Activated naive CD8-positive, alpha-beta T cell treated with anti-CD3 and anti-CD28 coated beads, Interleukin-2, amount 10 ng/mL, durations not matched to agents 7 days and 5 days (primary cell): ENCODE measurements around the gene UHRF2. TPM values are rescaled to one million over a fixed set of nuclear protein-coding genes. Genes with fewer than 3 reads are reported as not detected.
"Not testable (repeated sequence)": the region's sequence is repeated elsewhere in the genome, so short reads cannot be mapped to it uniquely, and the experiment has no call there.

Experiments
- ATAC-seq: fragments of 150-1000 bp; cut with Tn5 transposase; one replicate; pipeline ENCODE4 v1.10.0; 2021; ENCODE audit warnings: low read depth, moderate library complexity
- POLR2A ChIA-PET: fragments of 350-600 bp; sonication (Branson Sonifier 250); formaldehyde crosslinking; loops from one replicate; lab custom pipeline; 2021; ENCODE audit warnings: antibody characterized with exemption; lab: Charles Lee
- DNase-seq: peaks from one replicate; pipeline ENCODE4 v3.0.0; 2021
- H3K27ac Mint-ChIP-seq: one replicate; pipeline ENCODE4 v1.8.0; 2022; ENCODE audit warnings: mild to moderate bottlenecking, mixed read lengths
- H3K27me3 Mint-ChIP-seq: one replicate; pipeline ENCODE4 v1.8.0; 2022; ENCODE audit warnings: mild to moderate bottlenecking, moderate library complexity, mixed read lengths
- H3K36me3 Mint-ChIP-seq: one replicate; pipeline ENCODE4 v1.8.0; 2021; ENCODE audit warnings: mild to moderate bottlenecking, mixed read lengths
- H3K4me1 Mint-ChIP-seq: one replicate; pipeline ENCODE4 v1.8.0; 2021; ENCODE audit warnings: mixed read lengths
- H3K4me3 Mint-ChIP-seq: one replicate; pipeline ENCODE4 v1.8.0; 2022; ENCODE audit warnings: mild to moderate bottlenecking, moderate library complexity, mixed read lengths
- H3K9me3 Mint-ChIP-seq: one replicate; pipeline ENCODE4 v1.8.0; 2021; ENCODE audit warnings: mixed read lengths
- total RNA-seq, 2 experiments: library from RNA; stranded (reverse); gene quantifications; one replicate each; pipeline ENCODE4 v1.2.3, GENCODE V29; 2021

UHRF2 gene
- total RNA-seq, 2 experiments from 2014 or later: 78.6 to 84.8 TPM

GRCh38 chr9:6441269-6441668 is 28.3 kb downstream of the UHRF2 start:
- DNase-seq (no peak), ATAC-seq (no peak)
- H3K4me3 Mint-ChIP-seq: no peak overlapping the region
- no peaks in the 10 kb centered on the region for H3K9me3 Mint-ChIP-seq
- peaks cover 13% of the 10 kb centered on the region for H3K4me1 Mint-ChIP-seq
- peaks cover 31% of the 10 kb centered on the region for H3K36me3 Mint-ChIP-seq
- POLR2A ChIA-PET: no interaction called here
- H3K27me3 Mint-ChIP-seq: no peaks in the 10 kb centered on the region
- H3K27ac Mint-ChIP-seq: no peak overlapping the region

GRCh38 chr9:6443661-6444060 is 30.7 kb downstream of the UHRF2 start:
- POLR2A ChIA-PET: no interaction called here
- no peaks in the 10 kb centered on the region for H3K27me3 Mint-ChIP-seq
- no peak overlapping the region for H3K4me3 Mint-ChIP-seq
- no peaks in the 10 kb centered on the region for H3K9me3 Mint-ChIP-seq
- H3K4me1 Mint-ChIP-seq: peaks cover 10% of the 10 kb centered on the region
- peaks cover 27% of the 10 kb centered on the region for H3K36me3 Mint-ChIP-seq
- no peak for ATAC-seq
- DNase-seq: no peak
- no peak overlapping the region for H3K27ac Mint-ChIP-seq

GRCh38 chr9:6444128-6444527 is 31.1 kb downstream of the UHRF2 start:
- Mint-ChIP-seq H3K9me3 (no peaks in the 10 kb centered on the region), H3K4me3 (no peak overlapping the region), H3K27me3 (no peaks in the 10 kb centered on the region), H3K27ac (no peak overlapping the region), H3K4me1 (peaks cover 8% of the 10 kb centered on the region), H3K36me3 (peaks cover 24% of the 10 kb centered on the region)
- ATAC-seq (no peak), DNase-seq (no peak)
- POLR2A ChIA-PET: no interaction called here

- Mint-ChIP-seq H3K4me3 (no peak overlapping the region), H3K9me3 (peaks cover 2% of the 10 kb centered on the region), H3K27me3 (no peaks in the 10 kb centered on the region), H3K4me1 (peaks cover 12% of the 10 kb centered on the region), H3K36me3 (peaks cover 33% of the 10 kb centered on the region), H3K27ac (no peak overlapping the region)
- POLR2A ChIA-PET: no interaction called here
- DNase-seq (no peak), ATAC-seq (no peak)
Measured at GRCh38 chr9:6449086-6449485, 36.1 kb downstream of the UHRF2 start.

- no peaks in the 10 kb centered on the region for H3K27me3 Mint-ChIP-seq
- H3K36me3 Mint-ChIP-seq: peaks cover 38% of the 10 kb centered on the region
- no peak overlapping the region for H3K27ac Mint-ChIP-seq
- DNase-seq (no peak), ATAC-seq (no peak)
- no peak overlapping the region for H3K4me3 Mint-ChIP-seq
- POLR2A ChIA-PET: no interaction called here
- peaks cover 11% of the 10 kb centered on the region for H3K4me1 Mint-ChIP-seq
- peaks cover 2% of the 10 kb centered on the region for H3K9me3 Mint-ChIP-seq
Measured at GRCh38 chr9:6449645-6450044, 36.6 kb downstream of the UHRF2 start.

- POLR2A ChIA-PET: no interaction called here
- ATAC-seq (no peak), DNase-seq (no peak)
- Mint-ChIP-seq H3K27me3 (no peaks in the 10 kb centered on the region), H3K36me3 (peaks cover 43% of the 10 kb centered on the region), H3K27ac (no peak overlapping the region), H3K4me1 (peaks cover 11% of the 10 kb centered on the region), H3K4me3 (no peak overlapping the region), H3K9me3 (peaks cover 2% of the 10 kb centered on the region)
Measured at GRCh38 chr9:6450641-6451375, 37.8 kb downstream of the UHRF2 start.

GRCh38 chr9:6455292-6455691 is 42.3 kb downstream of the UHRF2 start:
- ATAC-seq, H3K4me1 Mint-ChIP-seq, H3K4me3 Mint-ChIP-seq, H3K27me3 Mint-ChIP-seq, H3K27ac Mint-ChIP-seq, POLR2A ChIA-PET, H3K9me3 Mint-ChIP-seq, DNase-seq: not testable (repeated sequence)
- H3K36me3 Mint-ChIP-seq: peaks cover 53% of the 10 kb centered on the region

- H3K9me3 Mint-ChIP-seq, ATAC-seq, H3K4me1 Mint-ChIP-seq, DNase-seq, POLR2A ChIA-PET, H3K4me3 Mint-ChIP-seq, H3K27me3 Mint-ChIP-seq, H3K27ac Mint-ChIP-seq: not testable (repeated sequence)
- peaks cover 46% of the 10 kb centered on the region for H3K36me3 Mint-ChIP-seq
Measured at GRCh38 chr9:6458704-6459103, 45.7 kb downstream of the UHRF2 start.

- no peak overlapping the region for H3K4me3 Mint-ChIP-seq
- H3K9me3 Mint-ChIP-seq: peaks cover 3% of the 10 kb centered on the region
- DNase-seq: no peak
- peaks cover 37% of the 10 kb centered on the region for H3K36me3 Mint-ChIP-seq
- no peak overlapping the region for H3K27ac Mint-ChIP-seq
- no peaks in the 10 kb centered on the region for H3K27me3 Mint-ChIP-seq
- peaks cover 7% of the 10 kb centered on the region for H3K4me1 Mint-ChIP-seq
- ATAC-seq: no peak
- POLR2A ChIA-PET: no interaction called here
Measured at GRCh38 chr9:6459718-6460117, 46.7 kb downstream of the UHRF2 start.

- H3K27ac Mint-ChIP-seq: no peak overlapping the region
- no peak for DNase-seq
- no peak overlapping the region for H3K4me3 Mint-ChIP-seq
- POLR2A ChIA-PET: no interaction called here
- H3K36me3 Mint-ChIP-seq: peaks cover 36% of the 10 kb centered on the region
- H3K9me3 Mint-ChIP-seq: peaks cover 3% of the 10 kb centered on the region
- no peak for ATAC-seq
- no peaks in the 10 kb centered on the region for H3K27me3 Mint-ChIP-seq
- H3K4me1 Mint-ChIP-seq: peaks cover 7% of the 10 kb centered on the region
Measured at GRCh38 chr9:6460189-6460768, 47.3 kb downstream of the UHRF2 start.

GRCh38 chr9:6461619-6462018 is 48.6 kb downstream of the UHRF2 start:
- no peak overlapping the region for H3K27ac Mint-ChIP-seq

GRCh38 chr9:6467006-6467625 is 54.1 kb downstream of the UHRF2 start:
- Mint-ChIP-seq H3K27ac (no peak overlapping the region), H3K27me3 (no peaks in the 10 kb centered on the region), H3K4me3 (no peak overlapping the region), H3K4me1 (peaks cover 6% of the 10 kb centered on the region), H3K36me3 (peaks cover 15% of the 10 kb centered on the region), H3K9me3 (no peaks in the 10 kb centered on the region)
- POLR2A ChIA-PET: no interaction called here
- ATAC-seq (no peak), DNase-seq (no peak)

More at GRCh38 chr9:6461619-6462018, 48.6 kb downstream of the UHRF2 start:
- H3K27me3 Mint-ChIP-seq: no peaks in the 10 kb centered on the region
- POLR2A ChIA-PET: no interaction called here
- H3K36me3 Mint-ChIP-seq: peaks cover 29% of the 10 kb centered on the region
- no peak for ATAC-seq
- H3K9me3 Mint-ChIP-seq: peaks cover 3% of the 10 kb centered on the region
- DNase-seq: no peak
- no peak overlapping the region for H3K4me3 Mint-ChIP-seq
- H3K4me1 Mint-ChIP-seq: peaks cover 7% of the 10 kb centered on the region

GRCh38 chr9:6471231-6471850 is 58.3 kb downstream of the UHRF2 start:
- ATAC-seq (no peak), DNase-seq (no peak)
- Mint-ChIP-seq H3K4me3 (no peak overlapping the region), H3K9me3 (no peaks in the 10 kb centered on the region), H3K27ac (no peak overlapping the region), H3K27me3 (no peaks in the 10 kb centered on the region), H3K36me3 (peaks cover 13% of the 10 kb centered on the region), H3K4me1 (peaks cover 6% of the 10 kb centered on the region)
- POLR2A ChIA-PET: no interaction called here
